COR-L47 (cell line): ENCODE data around the gene SMAD6.
A peak's percentile ranks its signal among the peaks of the same experiment; 100 is the strongest.

Experiments used
- DNase-seq: peaks from one replicate; lab custom pipeline; 2025; lab: John Stamatoyannopoulos, UW

The SMAD6 gene

GRCh38 chr15:66702035-66702786, at the start of gene SMAD6:
TSS of gene SMAD6 (plus strand) at chr15:66702236. CDS start at chr15:66703259, 1,023 bp downstream.
- DNase-seq: peak; percentile 95

GRCh38 chr15:66652806-66653205, 49.2 kb upstream of the SMAD6 start:
- no peak for DNase-seq

- DNase-seq: no peak
Measured at GRCh38 chr15:66653398-66653797, 48.6 kb upstream of the SMAD6 start.

GRCh38 chr15:66653852-66654251, 48.2 kb upstream of the SMAD6 start:
- no peak for DNase-seq

GRCh38 chr15:66654361-66654738, 47.7 kb upstream of the SMAD6 start:
- DNase-seq: peak; percentile 72

GRCh38 chr15:66654739-66655375, 47.2 kb upstream of the SMAD6 start:
- no peak for DNase-seq

- DNase-seq: no peak
Measured at GRCh38 chr15:66655511-66655910, 46.5 kb upstream of the SMAD6 start.

- DNase-seq: no peak
Measured at GRCh38 chr15:66655997-66656396, 46.0 kb upstream of the SMAD6 start.

- DNase-seq: no peak
Measured at GRCh38 chr15:66657185-66658020, 44.6 kb upstream of the SMAD6 start.

- no peak for DNase-seq
Measured at GRCh38 chr15:66658044-66658443, 44.0 kb upstream of the SMAD6 start.

GRCh38 chr15:66658855-66659254, 43.2 kb upstream of the SMAD6 start:
- no peak for DNase-seq

- DNase-seq: no peak
Measured at GRCh38 chr15:66659384-66659783, 42.7 kb upstream of the SMAD6 start.

GRCh38 chr15:66661432-66662096, 40.5 kb upstream of the SMAD6 start:
- DNase-seq: no peak

GRCh38 chr15:66662522-66662921, 39.5 kb upstream of the SMAD6 start:
- no peak for DNase-seq

GRCh38 chr15:66663664-66664063, 38.4 kb upstream of the SMAD6 start:
- no peak for DNase-seq

- no peak for DNase-seq
Measured at GRCh38 chr15:66670175-66670574, 31.9 kb upstream of the SMAD6 start.

GRCh38 chr15:66670762-66671580, 31.1 kb upstream of the SMAD6 start:
- peak; percentile 48 for DNase-seq

GRCh38 chr15:66672867-66673266, 29.2 kb upstream of the SMAD6 start:
- no peak for DNase-seq

- no peak for DNase-seq
Measured at GRCh38 chr15:66673410-66674322, 28.4 kb upstream of the SMAD6 start.

GRCh38 chr15:66674756-66675155, 27.3 kb upstream of the SMAD6 start:
- DNase-seq: no peak
